CD4-positive, CD25-positive, alpha-beta regulatory T cell (primary cell): ENCODE measurements around the gene PGRMC2. TPM values are rescaled to one million over a fixed set of nuclear protein-coding genes. Genes with fewer than 3 reads are reported as not detected.

Experiments
- ATAC-seq, 2 donors: fragments of 150-1000 bp; cut with Tn5 transposase; one replicate each; pipeline ENCODE4 v1.10.0; 2021; ENCODE audit warnings: low read depth in 2 of 2, moderate number of reproducible peaks in 2 of 2, moderate library complexity in 1 of 2
- DNase-seq, 3 donors: peaks; one replicate each; pipeline versions ENCODE4 v3.0.0 to v3.0.0-alpha.2; 2012 to 2022; ENCODE audit warnings: mixed read lengths in 1 of 3
- H3K27ac ChIP-seq: one replicate; pipeline ENCODE4 v1.7.0; 2013; ENCODE audit warnings: mild to moderate bottlenecking, low read length; ENCODE audit not compliant: insufficient read depth, poor library complexity, severe bottlenecking
- H3K27me3 ChIP-seq: one replicate; pipeline ENCODE4 v1.7.0; 2013; ENCODE audit warnings: low read length; ENCODE audit not compliant: control insufficient read depth, insufficient read depth
- H3K36me3 ChIP-seq: one replicate; pipeline ENCODE4 v1.7.0; 2013; ENCODE audit warnings: mild to moderate bottlenecking, low read length, moderate library complexity; ENCODE audit not compliant: control insufficient read depth, insufficient read depth
- H3K4me1 ChIP-seq: 2 replicates; pipeline ENCODE4 v1.7.0; 2013; ENCODE audit warnings: mild to moderate bottlenecking, low read length; ENCODE audit not compliant: insufficient read depth, control insufficient read depth, poor library complexity, severe bottlenecking
- H3K4me3 ChIP-seq: one replicate; pipeline ENCODE4 v1.7.0; 2013; ENCODE audit warnings: low read depth, mild to moderate bottlenecking, low read length, moderate library complexity
- H3K9me3 ChIP-seq, 2 experiments: 1 replicate in 1 of 2; 2 replicates in 1 of 2; pipeline ENCODE4 v1.7.0; 2013; ENCODE audit warnings: low read length in 2 of 2, mild to moderate bottlenecking in 1 of 2, moderate library complexity in 1 of 2; ENCODE audit not compliant: control insufficient read depth in 2 of 2
- H3K27ac Mint-ChIP-seq, 3 donors: one replicate each; pipeline ENCODE4 v1.8.0; 2020 to 2022; ENCODE audit warnings: mild to moderate bottlenecking in 3 of 3, mixed read lengths in 3 of 3, moderate library complexity in 2 of 3
- H3K27me3 Mint-ChIP-seq: one replicate; pipeline ENCODE4 v1.8.0; 2022; ENCODE audit warnings: mild to moderate bottlenecking, mixed read lengths
- H3K36me3 Mint-ChIP-seq: one replicate; pipeline ENCODE4 v1.8.0; 2020; ENCODE audit warnings: mixed read lengths
- H3K4me1 Mint-ChIP-seq, 4 donors: one replicate each; pipeline ENCODE4 v1.8.0; 2020 to 2022; ENCODE audit warnings: mixed read lengths in 4 of 4, mild to moderate bottlenecking in 1 of 4
- H3K4me3 Mint-ChIP-seq, 4 donors: one replicate each; pipeline ENCODE4 v1.8.0; 2020 to 2022; ENCODE audit warnings: mild to moderate bottlenecking in 4 of 4, mixed read lengths in 4 of 4, moderate library complexity in 3 of 4
- H3K9me3 Mint-ChIP-seq, 7 donors: one replicate each; pipeline ENCODE4 v1.8.0; 2020 to 2022; ENCODE audit warnings: mixed read lengths in 7 of 7, mild to moderate bottlenecking in 3 of 7, moderate library complexity in 2 of 7
- polyA plus RNA-seq, 4 donors: library from polyadenylated mRNA; unstranded; fragments of 300-500 nt; fragmentation: Illumina TruSeq; gene quantifications; one replicate each; pipeline ENCODE4 v1.2.3, GENCODE V29; 2021
- total RNA-seq: library from RNA; stranded (reverse); gene quantifications from one replicate; pipeline ENCODE4 v1.2.3, GENCODE V29; 2022

Gene PGRMC2
- total and polyA plus RNA-seq, 5 donors from 2014 or later = 12.7 to 48.6 (median 18.3) TPM

- Histone ChIP-seq H3K4me1 (no peaks in the 10 kb centered on the region), H3K9me3 (no peaks in the 10 kb centered on the region), H3K27me3 (no peaks in the 10 kb centered on the region), H3K4me3 (no peak overlapping the region), H3K36me3 (no peaks in the 10 kb centered on the region), H3K27ac (no peak overlapping the region)
- no peak overlapping the region for H3K4me3 Mint-ChIP-seq
- no peaks in the 10 kb centered on the region for H3K27me3 Mint-ChIP-seq
- no peaks in the 10 kb centered on the region for H3K4me1 Mint-ChIP-seq
- H3K36me3 Mint-ChIP-seq = peaks cover 29% of the 10 kb centered on the region
- no peak overlapping the region for H3K27ac Mint-ChIP-seq
- no peaks in the 10 kb centered on the region for H3K9me3 Mint-ChIP-seq
- DNase-seq = no peak
- no peak for ATAC-seq
Observed at GRCh38 chr4:128309585-128309984, 22.0 kb upstream of the PGRMC2 start.

GRCh38 chr4:128308986-128309385, 21.4 kb upstream of the PGRMC2 start:
- no peaks in the 10 kb centered on the region for H3K27me3 ChIP-seq
- Mint-ChIP-seq H3K36me3 (peaks cover 23% of the 10 kb centered on the region), H3K27ac (no peak overlapping the region), H3K27me3 (no peaks in the 10 kb centered on the region), H3K4me1 (no peaks in the 10 kb centered on the region), H3K9me3 (no peaks in the 10 kb centered on the region), H3K4me3 (no peak overlapping the region)
- H3K9me3 ChIP-seq = no peaks in the 10 kb centered on the region
- DNase-seq (no peak), ATAC-seq (no peak)
- H3K4me1 ChIP-seq = no peaks in the 10 kb centered on the region
- no peak overlapping the region for H3K4me3 ChIP-seq
- no peaks in the 10 kb centered on the region for H3K36me3 ChIP-seq
- H3K27ac ChIP-seq = no peak overlapping the region

- Mint-ChIP-seq H3K9me3 (no peaks in the 10 kb centered on the region), H3K27me3 (no peaks in the 10 kb centered on the region), H3K4me3 (no peak overlapping the region), H3K27ac (no peak overlapping the region), H3K36me3 (peaks cover 20% of the 10 kb centered on the region), H3K4me1 (no peaks in the 10 kb centered on the region)
- H3K9me3 ChIP-seq = no peaks in the 10 kb centered on the region
- H3K36me3 ChIP-seq = no peaks in the 10 kb centered on the region
- no peaks in the 10 kb centered on the region for H3K4me1 ChIP-seq
- ATAC-seq (no peak), DNase-seq (no peak)
- no peaks in the 10 kb centered on the region for H3K27me3 ChIP-seq
- no peak overlapping the region for H3K27ac ChIP-seq
- H3K4me3 ChIP-seq = no peak overlapping the region
Observed at GRCh38 chr4:128307123-128307571, 19.5 kb upstream of the PGRMC2 start.

- Mint-ChIP-seq H3K27ac (peak overlapping the region in 1 of 3 donors; percentile 23), H3K36me3 (peaks cover 16% of the 10 kb centered on the region), H3K4me3 (no peak overlapping the region), H3K27me3 (no peaks in the 10 kb centered on the region), H3K4me1 (no peaks in the 10 kb centered on the region), H3K9me3 (no peaks in the 10 kb centered on the region)
- H3K27me3 ChIP-seq = no peaks in the 10 kb centered on the region
- DNase-seq (no peak), ATAC-seq (no peak)
- no peaks in the 10 kb centered on the region for H3K4me1 ChIP-seq
- H3K27ac ChIP-seq = no peak overlapping the region
- no peaks in the 10 kb centered on the region for H3K36me3 ChIP-seq
- no peak overlapping the region for H3K4me3 ChIP-seq
- H3K9me3 ChIP-seq = no peaks in the 10 kb centered on the region
Observed at GRCh38 chr4:128305942-128306341, 18.3 kb upstream of the PGRMC2 start.

GRCh38 chr4:128303986-128304385, 16.4 kb upstream of the PGRMC2 start:
- Mint-ChIP-seq H3K36me3 (peaks cover 14% of the 10 kb centered on the region), H3K9me3 (no peaks in the 10 kb centered on the region), H3K4me1 (no peaks in the 10 kb centered on the region), H3K27ac (no peak overlapping the region), H3K4me3 (no peak overlapping the region), H3K27me3 (no peaks in the 10 kb centered on the region)
- H3K4me1 ChIP-seq = no peaks in the 10 kb centered on the region
- DNase-seq (no peak), ATAC-seq (no peak)
- no peaks in the 10 kb centered on the region for H3K27me3 ChIP-seq
- no peak overlapping the region for H3K27ac ChIP-seq
- H3K4me3 ChIP-seq = no peak overlapping the region
- H3K36me3 ChIP-seq = no peaks in the 10 kb centered on the region
- no peaks in the 10 kb centered on the region for H3K9me3 ChIP-seq

- Histone ChIP-seq H3K9me3 (no peaks in the 10 kb centered on the region), H3K27ac (no peak overlapping the region), H3K4me1 (no peaks in the 10 kb centered on the region), H3K4me3 (no peak overlapping the region), H3K27me3 (no peaks in the 10 kb centered on the region), H3K36me3 (no peaks in the 10 kb centered on the region)
- Mint-ChIP-seq H3K27me3 (no peaks in the 10 kb centered on the region), H3K9me3 (no peaks in the 10 kb centered on the region), H3K4me3 (no peak overlapping the region), H3K4me1 (no peaks in the 10 kb centered on the region), H3K36me3 (peaks cover 16% of the 10 kb centered on the region), H3K27ac (no peak overlapping the region)
- ATAC-seq (no peak), DNase-seq (no peak)
Observed at GRCh38 chr4:128303405-128303785, 15.8 kb upstream of the PGRMC2 start.

- Mint-ChIP-seq H3K4me3 (no peak overlapping the region), H3K36me3 (peaks cover 21% of the 10 kb centered on the region), H3K27me3 (no peaks in the 10 kb centered on the region), H3K27ac (peak overlapping the region in 1 of 3 donors; percentile 20), H3K4me1 (no peaks in the 10 kb centered on the region), H3K9me3 (no peaks in the 10 kb centered on the region)
- DNase-seq (no peak), ATAC-seq (no peak)
- no peaks in the 10 kb centered on the region for H3K27me3 ChIP-seq
- no peaks in the 10 kb centered on the region for H3K36me3 ChIP-seq
- H3K9me3 ChIP-seq = no peaks in the 10 kb centered on the region
- H3K27ac ChIP-seq = no peak overlapping the region
- no peaks in the 10 kb centered on the region for H3K4me1 ChIP-seq
- no peak overlapping the region for H3K4me3 ChIP-seq
Observed at GRCh38 chr4:128301979-128302378, 14.4 kb upstream of the PGRMC2 start.

GRCh38 chr4:128299848-128300247, 12.2 kb upstream of the PGRMC2 start:
- H3K36me3 Mint-ChIP-seq = peaks cover 26% of the 10 kb centered on the region
- H3K27ac Mint-ChIP-seq = no peak overlapping the region
- H3K9me3 Mint-ChIP-seq = no peaks in the 10 kb centered on the region
- H3K27ac ChIP-seq = no peak overlapping the region
- no peak overlapping the region for H3K4me3 Mint-ChIP-seq
- no peaks in the 10 kb centered on the region for H3K27me3 Mint-ChIP-seq
- no peaks in the 10 kb centered on the region for H3K36me3 ChIP-seq
- no peak for ATAC-seq
- H3K9me3 ChIP-seq = no peaks in the 10 kb centered on the region
- H3K4me1 ChIP-seq = no peaks in the 10 kb centered on the region
- H3K27me3 ChIP-seq = no peaks in the 10 kb centered on the region
- H3K4me3 ChIP-seq = no peak overlapping the region
- DNase-seq = no peak
- H3K4me1 Mint-ChIP-seq = peaks cover 0 to under 1% (median 0%) of the 10 kb centered on the region in 4 donors
